Tibial nerve (tissue), 4 donors: ENCODE data around the gene PLA2R1.

Source experiments
- EP300 ChIP-seq, 2 donors: sonication (generic); formaldehyde crosslinking; IDR thresholded peaks; one replicate each; pipeline ENCODE4 v1.6.1; 2017; ENCODE audit warnings: antibody characterized with exemption in 2 of 2, mild to moderate bottlenecking in 1 of 2
- TF ChIP-seq, protein P1 (sequence below), 5 experiments: fragments of 200-600 bp in 3 of 5; fragments of 450-650 bp in 2 of 5; sonication (generic) in 3 of 5; IDR thresholded peaks; one replicate each; pipeline ENCODE4 v1.5.1; 2016 to 2019; ENCODE audit warnings: antibody characterized with exemption in 5 of 5, mild to moderate bottlenecking in 3 of 5, moderate library complexity in 2 of 5

DNA sequence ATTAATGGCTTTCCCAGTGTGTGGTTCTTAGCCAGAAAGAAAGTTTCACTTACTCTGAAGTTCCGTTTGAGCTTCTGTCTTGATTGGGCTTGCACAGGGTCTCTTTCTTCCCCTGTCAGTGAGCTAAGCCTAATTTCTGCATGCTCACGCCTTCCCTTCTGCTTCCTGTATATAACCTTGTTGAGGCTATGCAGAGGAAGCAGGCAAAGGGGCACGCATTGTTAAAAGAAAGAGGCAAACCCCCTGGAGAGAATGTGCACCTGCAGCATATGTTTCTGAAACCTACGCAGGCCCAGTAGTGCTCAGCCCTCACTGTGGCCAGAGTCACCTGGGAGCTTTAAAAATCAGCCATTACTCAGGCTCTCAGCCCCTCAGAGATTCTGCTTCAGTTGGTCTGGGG lies 14.5 kb upstream of the PLA2R1 start:
- TF ChIP-seq, protein P1, sequence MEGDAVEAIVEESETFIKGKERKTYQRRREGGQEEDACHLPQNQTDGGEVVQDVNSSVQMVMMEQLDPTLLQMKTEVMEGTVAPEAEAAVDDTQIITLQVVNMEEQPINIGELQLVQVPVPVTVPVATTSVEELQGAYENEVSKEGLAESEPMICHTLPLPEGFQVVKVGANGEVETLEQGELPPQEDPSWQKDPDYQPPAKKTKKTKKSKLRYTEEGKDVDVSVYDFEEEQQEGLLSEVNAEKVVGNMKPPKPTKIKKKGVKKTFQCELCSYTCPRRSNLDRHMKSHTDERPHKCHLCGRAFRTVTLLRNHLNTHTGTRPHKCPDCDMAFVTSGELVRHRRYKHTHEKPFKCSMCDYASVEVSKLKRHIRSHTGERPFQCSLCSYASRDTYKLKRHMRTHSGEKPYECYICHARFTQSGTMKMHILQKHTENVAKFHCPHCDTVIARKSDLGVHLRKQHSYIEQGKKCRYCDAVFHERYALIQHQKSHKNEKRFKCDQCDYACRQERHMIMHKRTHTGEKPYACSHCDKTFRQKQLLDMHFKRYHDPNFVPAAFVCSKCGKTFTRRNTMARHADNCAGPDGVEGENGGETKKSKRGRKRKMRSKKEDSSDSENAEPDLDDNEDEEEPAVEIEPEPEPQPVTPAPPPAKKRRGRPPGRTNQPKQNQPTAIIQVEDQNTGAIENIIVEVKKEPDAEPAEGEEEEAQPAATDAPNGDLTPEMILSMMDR (IDR thresholded peaks at IDR 0.05): no peak
- TF ChIP-seq EP300 (IDR thresholded peaks at IDR 0.05): no peak
